Breast epithelium (tissue), 4 donors: ENCODE results near the gene ZNF133. TPM values are rescaled to one million over a fixed set of nuclear protein-coding genes. Genes with fewer than 3 reads are reported as not detected.

Experiments
- DNase-seq, 2 donors: peaks; one replicate each; pipeline ENCODE4 v3.0.0-alpha.2; 2019; ENCODE audit warnings: low spot score in 2 of 2
- H3K27ac ChIP-seq, 2 donors: fragments of 200-600 bp; sonication (generic) in 1 of 2; one replicate each; pipeline ENCODE4 v1.5.1; 2016 to 2019; ENCODE audit warnings: mild to moderate bottlenecking in 1 of 2
- H3K27me3 ChIP-seq, 2 donors: fragments of 200-600 bp; sonication (generic) in 1 of 2; one replicate each; pipeline versions ENCODE4 v1.5.1 to v1.6.0; 2017 to 2019; ENCODE audit warnings: control low read depth in 1 of 2, mild to moderate bottlenecking in 1 of 2
- H3K36me3 ChIP-seq: fragments of 200-600 bp; one replicate; pipeline ENCODE4 v1.5.1; 2019
- H3K4me1 ChIP-seq, 2 donors: fragments of 200-600 bp; sonication (generic); one replicate each; pipeline ENCODE4 v1.5.1; 2016 to 2019; ENCODE audit warnings: control low read depth in 1 of 2
- H3K4me3 ChIP-seq, 3 donors: fragments of 200-600 bp; sonication (generic); 1 replicate in 2 of 3; 2 replicates in 1 of 3; pipeline ENCODE4 v1.5.1; 2016 to 2019; ENCODE audit warnings: mild to moderate bottlenecking in 3 of 3, moderate library complexity in 2 of 3
- H3K9me3 ChIP-seq, 2 donors: fragments of 200-600 bp; sonication (generic) in 1 of 2; one replicate each; pipeline ENCODE4 v1.5.1; 2016 to 2019; ENCODE audit warnings: control low read depth in 1 of 2
- CTCF ChIP-seq, 3 donors: fragments of 450-650 bp; IDR thresholded peaks; one replicate each; pipeline ENCODE4 v1.5.1; 2016 to 2017; ENCODE audit warnings: antibody characterized with exemption in 3 of 3, mild to moderate bottlenecking in 3 of 3, moderate library complexity in 3 of 3
- POLR2A ChIP-seq: fragments of 450-650 bp; IDR thresholded peaks from one replicate; pipeline ENCODE4 v1.6.1; 2016; ENCODE audit warnings: antibody characterized with exemption, mild to moderate bottlenecking, moderate library complexity
- POLR2AphosphoS5 ChIP-seq, 3 donors: sonication (generic); formaldehyde crosslinking; IDR thresholded peaks; one replicate each; pipeline ENCODE4 v1.6.1; 2017; ENCODE audit warnings: antibody characterized with exemption in 3 of 3
- intact Hi-C: fragments of 100-400 bp; cut with DNase I; formaldehyde crosslinking; loops from one replicate; pipeline ENCODE4 v1.15.1; 2023; ENCODE audit warnings: low total_unique reads
- total RNA-seq, 3 donors: library from RNA; depleted of rRNA; stranded (reverse); fragments of >200 nt; gene quantifications; one replicate each; pipeline ENCODE4 v1.1.0, GENCODE V29; 2016

ZNF133 gene
- total RNA-seq, 3 donors from 2014 or later: 20.0 to 37.5 (median 33.1) TPM

GRCh38 chr20:18312723-18313122 is 24.4 kb downstream of the ZNF133 start:
- H3K27ac ChIP-seq: no peak overlapping the region
- H3K27me3 ChIP-seq: no peaks in the 10 kb centered on the region
- no peaks in the 10 kb centered on the region for H3K4me1 ChIP-seq
- H3K9me3 ChIP-seq: no peaks in the 10 kb centered on the region
- H3K36me3 ChIP-seq: peaks cover 18% of the 10 kb centered on the region
- no peak for DNase-seq
- TF ChIP-seq POLR2AphosphoS5 (IDR thresholded peaks at IDR 0.05) (no peak), CTCF (IDR thresholded peaks at IDR 0.05) (no peak), POLR2A (no peak)
- H3K4me3 ChIP-seq: no peak overlapping the region
- intact Hi-C loops: no loop called here

GRCh38 chr20:18313411-18313810 is 25.1 kb downstream of the ZNF133 start:
- TF ChIP-seq POLR2AphosphoS5 (IDR thresholded peaks at IDR 0.05) (no peak), CTCF (IDR thresholded peaks at IDR 0.05) (no peak), POLR2A (no peak)
- intact Hi-C loops: no loop called here
- no peaks in the 10 kb centered on the region for H3K4me1 ChIP-seq
- H3K27ac ChIP-seq: no peak overlapping the region
- no peaks in the 10 kb centered on the region for H3K9me3 ChIP-seq
- no peaks in the 10 kb centered on the region for H3K27me3 ChIP-seq
- DNase-seq: no peak
- peaks cover 18% of the 10 kb centered on the region for H3K36me3 ChIP-seq
- H3K4me3 ChIP-seq: no peak overlapping the region

GRCh38 chr20:18314786-18315406 is 26.6 kb downstream of the ZNF133 start:
- intact Hi-C loops: no loop called here
- no peaks in the 10 kb centered on the region for H3K4me1 ChIP-seq
- TF ChIP-seq POLR2AphosphoS5 (IDR thresholded peaks at IDR 0.05): no peak
- TF ChIP-seq CTCF (IDR thresholded peaks at IDR 0.05): no peak
- TF ChIP-seq POLR2A: no peak
- DNase-seq: no peak
- H3K27me3 ChIP-seq: no peaks in the 10 kb centered on the region
- no peak overlapping the region for H3K4me3 ChIP-seq
- H3K36me3 ChIP-seq: peaks cover 17% of the 10 kb centered on the region
- no peak overlapping the region for H3K27ac ChIP-seq
- no peaks in the 10 kb centered on the region for H3K9me3 ChIP-seq

GRCh38 chr20:18316166-18316565 is 27.8 kb downstream of the ZNF133 start:
- no peaks in the 10 kb centered on the region for H3K9me3 ChIP-seq
- no peak for TF ChIP-seq POLR2A
- no peak for TF ChIP-seq CTCF (IDR thresholded peaks at IDR 0.05)
- no peak for TF ChIP-seq POLR2AphosphoS5 (IDR thresholded peaks at IDR 0.05)
- DNase-seq: no peak
- intact Hi-C loops: no loop called here
- no peak overlapping the region for H3K4me3 ChIP-seq
- H3K27ac ChIP-seq: no peak overlapping the region
- H3K27me3 ChIP-seq: no peaks in the 10 kb centered on the region
- H3K4me1 ChIP-seq: no peaks in the 10 kb centered on the region
- H3K36me3 ChIP-seq: peaks cover 14% of the 10 kb centered on the region

- Histone ChIP-seq H3K36me3 (peaks cover 2% of the 10 kb centered on the region), H3K27ac (no peak overlapping the region), H3K27me3 (no peaks in the 10 kb centered on the region), H3K4me3 (no peak overlapping the region), H3K9me3 (no peaks in the 10 kb centered on the region), H3K4me1 (no peaks in the 10 kb centered on the region)
- TF ChIP-seq POLR2AphosphoS5 (IDR thresholded peaks at IDR 0.05) (no peak), CTCF (IDR thresholded peaks at IDR 0.05) (no peak), POLR2A (no peak)
- no peak for DNase-seq
- intact Hi-C loops: loop anchor here (5.0 kb wide), 1 partner anchor 821 kb away; no protein-coding TSS in a partner anchor
Observed at GRCh38 chr20:18321316-18321715, 33.0 kb downstream of the ZNF133 start.
